UCSD-AML1 (cell line): ENCODE data around the gene GAST.

ENCODE experiments used
- DNase-seq: peaks from one replicate; lab custom pipeline; 2025; ENCODE audit not compliant: unreplicated experiment; lab: John Stamatoyannopoulos, UW

GAST gene

GRCh38 chr17:41707803-41708669 is 4.1 kb upstream of the GAST start:
- no peak for DNase-seq

GRCh38 chr17:41710472-41711090 is 1.6 kb upstream of the GAST start:
- DNase-seq, result no peak

- no peak for DNase-seq
These were observed 5.5 kb downstream of the GAST start for GRCh38 chr17:41717408-41718286.

GRCh38 chr17:41718287-41718645 is 6.1 kb downstream of the GAST start:
- no peak for DNase-seq

- no peak for DNase-seq
These were observed 10.1 kb downstream of the GAST start for GRCh38 chr17:41722231-41722630.

GRCh38 chr17:41723801-41724475 is 11.8 kb downstream of the GAST start:
- no peak for DNase-seq

GRCh38 chr17:41724476-41725050 is 12.4 kb downstream of the GAST start:
- no peak for DNase-seq

GRCh38 chr17:41725134-41725533 is 13.0 kb downstream of the GAST start:
- no peak for DNase-seq

GRCh38 chr17:41728056-41728455 is 15.9 kb downstream of the GAST start:
- DNase-seq, result no peak

- peak; percentile 20 for DNase-seq
These were observed 18.3 kb downstream of the GAST start for GRCh38 chr17:41730479-41730878.

- no peak for DNase-seq
These were observed 19.7 kb downstream of the GAST start for GRCh38 chr17:41731836-41732235.

- no peak for DNase-seq
These were observed 21.4 kb downstream of the GAST start for GRCh38 chr17:41733348-41734138.

GRCh38 chr17:41734139-41734948 is 22.2 kb downstream of the GAST start, which contains the start of gene HAP1:
HAP1 (minus strand) TSS chr17:41734643; CDS start chr17:41734634, 9 bp downstream.
- DNase-seq, result no peak

GRCh38 chr17:41734949-41735313 is 22.8 kb downstream of the GAST start:
- DNase-seq, result no peak

- no peak for DNase-seq
These were observed 23.6 kb downstream of the GAST start for GRCh38 chr17:41735744-41736143.

GRCh38 chr17:41736983-41737679 is 25.0 kb downstream of the GAST start:
- no peak for DNase-seq

GRCh38 chr17:41737680-41738023 is 25.5 kb downstream of the GAST start:
- DNase-seq, result peak; percentile 45

- DNase-seq, result peak; percentile 86
These were observed 26.1 kb downstream of the GAST start for GRCh38 chr17:41738077-41738800.
